GM19099 (cell line): Measurements from ENCODE around the gene PARD3B.

Experiments used
- POLR2A ChIP-seq: IDR thresholded peaks from 3 replicates; pipeline ENCODE4 v1.6.1; 2011; ENCODE audit warnings: low read depth; ENCODE audit not compliant: insufficient read length; ENCODE audit errors: extremely low read depth

PARD3B gene

DNA sequence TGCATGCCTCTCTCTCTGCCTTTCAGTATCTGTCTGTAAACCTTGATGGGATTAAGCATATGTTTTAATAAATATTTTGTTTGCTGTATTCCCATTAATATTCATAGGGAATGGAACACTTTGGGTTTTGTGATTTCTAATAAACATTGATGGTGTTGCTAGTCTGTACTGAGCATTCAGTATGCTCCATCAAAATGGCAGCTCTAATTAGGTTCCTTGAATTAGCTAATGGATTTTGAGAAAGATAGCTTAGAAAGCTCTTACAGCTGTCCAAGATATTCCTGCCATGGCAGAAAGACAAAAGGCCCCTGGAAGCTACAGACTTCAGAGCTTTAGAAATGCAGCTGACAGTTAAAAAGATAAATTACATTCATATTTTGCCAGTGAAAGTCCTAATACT lies 937.8 kb downstream of the PARD3B start:
- TF ChIP-seq POLR2A, result no peak

DNA sequence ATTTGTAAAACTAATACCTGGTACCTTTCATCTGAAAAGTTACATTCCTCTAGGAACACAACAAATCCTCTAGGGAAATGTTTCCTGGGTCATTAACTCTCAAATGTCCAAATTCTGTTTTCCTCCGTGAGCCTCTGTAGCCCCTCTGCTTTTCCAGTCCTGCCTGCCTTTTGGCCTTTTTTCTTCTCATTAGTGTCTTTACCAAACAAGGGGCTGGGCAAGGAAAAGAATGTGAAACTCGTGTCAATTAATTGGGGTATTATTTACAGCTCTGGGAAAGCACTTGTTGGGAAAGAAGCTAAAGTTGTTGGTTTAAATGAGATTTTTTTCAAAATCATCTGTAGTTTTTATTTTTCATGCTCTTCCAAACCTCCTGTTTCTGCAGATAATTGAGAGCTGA lies 938.9 kb downstream of the PARD3B start:
- TF ChIP-seq POLR2A, result no peak

DNA sequence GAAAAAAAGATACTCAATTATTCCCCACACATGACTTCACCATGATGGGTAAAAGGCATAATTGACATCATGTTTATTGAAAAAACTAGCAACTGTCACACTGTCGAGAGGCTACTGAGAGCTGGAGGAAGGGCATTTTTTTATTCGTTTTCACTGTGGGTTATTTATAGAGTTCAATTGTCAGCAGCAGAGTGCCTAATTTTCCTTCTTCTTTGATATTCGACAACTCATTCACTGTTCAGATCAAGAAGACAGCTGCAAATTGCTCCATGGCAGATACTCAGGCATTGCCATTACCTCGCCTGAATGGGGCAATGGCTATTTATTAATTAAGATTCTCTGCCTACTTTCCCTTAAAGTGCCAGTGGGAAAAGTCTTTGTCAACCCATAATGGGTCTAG lies 939.5 kb downstream of the PARD3B start:
- TF ChIP-seq POLR2A, result no peak

DNA sequence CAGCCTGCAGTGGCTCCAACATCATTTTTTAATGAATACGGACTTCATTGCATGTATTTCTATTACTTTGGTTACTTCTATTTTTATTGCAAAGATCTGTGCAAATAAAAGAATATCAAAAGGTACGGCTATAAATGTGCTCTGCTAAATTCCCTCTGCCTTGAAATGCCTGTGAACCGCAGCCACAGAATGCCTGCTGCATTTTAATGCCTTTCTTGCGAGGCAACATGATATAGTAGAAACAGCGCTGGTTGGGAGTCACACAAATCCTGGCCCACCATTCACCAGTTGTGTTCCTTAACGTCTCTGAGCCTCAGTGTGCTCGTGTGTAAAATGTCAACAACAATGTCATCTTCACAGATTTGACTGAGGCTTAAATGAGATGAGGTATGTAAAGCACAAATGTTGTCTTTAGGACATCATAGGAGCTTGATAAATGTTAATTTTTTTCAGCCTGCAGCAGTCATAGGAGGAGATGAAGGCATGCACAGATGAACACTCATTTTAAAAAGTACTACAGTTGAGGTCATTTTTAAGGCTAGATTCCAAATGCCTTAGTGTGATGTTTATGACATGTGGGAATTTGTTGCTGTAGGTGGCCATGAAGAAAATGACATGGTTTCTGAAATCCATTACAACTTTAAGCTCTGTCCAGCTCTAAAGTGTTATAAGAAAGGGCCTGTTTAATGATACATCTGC lies 949.4 kb downstream of the PARD3B start:
- no peak for TF ChIP-seq POLR2A

DNA sequence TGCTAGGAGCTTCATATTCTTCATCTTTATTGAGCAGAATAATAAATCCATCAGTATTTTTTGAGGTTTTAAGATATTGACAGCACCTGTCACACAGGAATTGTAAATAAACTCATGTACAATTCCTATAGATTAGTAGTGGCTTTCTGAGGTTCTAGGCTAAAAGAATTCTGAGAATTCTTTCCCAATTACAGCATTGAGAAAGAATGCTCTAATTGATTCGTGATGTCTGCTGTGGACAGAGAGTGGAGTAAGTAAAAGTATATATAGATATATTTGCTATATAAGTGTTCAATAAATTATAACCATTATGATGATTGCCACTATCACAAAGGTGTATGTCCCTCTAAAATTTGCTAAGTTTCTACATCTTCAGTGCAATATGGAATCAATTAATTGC lies 950.5 kb downstream of the PARD3B start:
- no peak for TF ChIP-seq POLR2A

DNA sequence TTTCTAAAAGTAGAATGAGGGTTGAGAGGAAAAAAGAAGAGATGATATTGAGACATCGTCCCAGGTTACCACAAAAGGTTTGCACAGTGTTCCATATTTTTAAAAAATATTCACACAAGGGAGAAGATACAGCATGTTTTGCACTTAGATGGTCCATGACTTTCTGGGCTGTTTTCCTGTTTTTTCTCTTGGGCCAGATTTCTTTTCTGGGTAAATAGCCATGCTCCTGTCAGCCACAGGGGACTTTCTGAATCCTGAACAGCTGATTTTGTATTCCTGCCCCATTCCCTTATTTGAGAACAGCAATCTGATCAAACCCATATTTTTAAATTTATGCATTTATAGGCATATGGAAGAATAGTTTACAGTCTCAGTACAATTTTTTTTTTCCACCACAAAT lies 951.1 kb downstream of the PARD3B start:
- TF ChIP-seq POLR2A, result no peak

DNA sequence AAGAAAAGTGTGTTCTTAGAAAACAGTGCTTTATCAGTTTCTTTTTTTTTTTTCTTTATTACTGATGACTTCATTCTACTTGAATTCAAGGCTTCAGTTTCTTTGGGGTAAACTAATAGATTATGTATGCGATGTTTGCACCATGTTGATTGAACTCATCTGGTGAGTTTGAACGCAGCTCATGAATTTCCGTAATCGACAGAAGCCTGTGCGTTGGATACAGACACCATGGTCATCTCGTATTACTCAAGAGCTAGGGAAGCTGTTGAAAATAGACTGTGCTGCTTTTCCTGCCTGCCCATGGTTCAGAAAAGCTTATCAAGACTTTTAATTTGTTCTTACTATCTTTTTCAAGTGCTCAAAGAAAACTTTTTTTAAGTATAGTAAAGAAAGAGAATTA lies 951.5 kb downstream of the PARD3B start:
- TF ChIP-seq POLR2A, result no peak

DNA sequence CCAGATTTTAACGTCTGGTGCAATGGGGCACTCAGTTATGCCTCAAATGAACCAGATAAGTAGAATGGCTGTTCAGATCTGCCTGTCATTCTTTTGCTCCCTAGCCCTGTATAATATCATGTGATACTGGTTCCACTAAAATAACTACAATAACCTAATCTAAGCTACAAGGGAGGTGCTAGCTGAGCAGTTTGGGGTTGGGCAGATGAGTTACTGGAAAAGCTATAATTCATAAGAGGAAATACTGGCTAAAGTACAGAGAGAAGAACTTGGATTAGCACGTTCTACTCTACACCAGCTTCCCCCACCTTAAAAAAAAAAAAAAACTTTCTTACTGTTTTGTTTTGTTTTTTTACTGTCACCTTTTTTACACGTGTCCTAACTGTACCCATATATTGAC lies 953.7 kb downstream of the PARD3B start:
- TF ChIP-seq POLR2A, result no peak

DNA sequence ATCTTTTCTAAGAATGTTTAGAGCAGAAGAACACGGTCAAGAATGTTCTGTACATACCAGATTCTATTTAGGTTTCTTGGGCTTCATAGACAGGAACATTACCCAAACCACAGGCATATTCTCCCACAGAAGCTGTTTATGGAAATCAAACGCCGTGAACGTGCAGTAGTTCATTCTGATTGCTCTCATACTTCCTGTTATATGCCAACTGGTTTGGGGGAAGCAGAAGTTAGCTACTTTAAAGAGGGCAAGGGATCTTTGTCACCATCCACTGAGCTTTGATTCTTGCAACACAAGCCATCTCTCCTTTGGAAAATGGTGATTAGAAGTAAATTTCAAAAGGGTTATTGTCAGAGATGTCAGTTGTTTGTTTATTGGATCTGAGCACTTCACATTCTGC lies 954.8 kb downstream of the PARD3B start:
- TF ChIP-seq POLR2A, result no peak

DNA sequence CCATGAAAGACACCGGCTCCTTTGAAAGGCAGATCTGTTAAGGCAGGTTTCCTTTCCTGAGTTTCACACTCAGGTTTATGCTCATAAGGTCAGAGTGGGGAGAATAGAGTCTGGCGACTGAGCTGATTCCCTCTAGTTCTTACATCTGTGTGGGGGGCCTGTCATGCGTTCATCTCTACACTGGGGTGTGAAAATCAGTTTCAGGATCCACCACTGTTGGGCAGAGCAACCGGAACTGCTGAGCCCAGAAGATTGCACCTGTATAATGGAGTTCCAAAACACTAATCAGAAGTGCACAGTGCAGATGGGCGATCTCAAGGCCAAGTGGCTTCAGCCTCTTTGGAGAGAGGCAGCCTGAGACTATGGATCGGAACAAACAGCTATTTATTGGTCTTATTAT lies 955.7 kb downstream of the PARD3B start:
- TF ChIP-seq POLR2A, result no peak

GRCh38 chr2:205501826-205502225 lies 956.6 kb downstream of the PARD3B start:
- no peak for TF ChIP-seq POLR2A

DNA sequence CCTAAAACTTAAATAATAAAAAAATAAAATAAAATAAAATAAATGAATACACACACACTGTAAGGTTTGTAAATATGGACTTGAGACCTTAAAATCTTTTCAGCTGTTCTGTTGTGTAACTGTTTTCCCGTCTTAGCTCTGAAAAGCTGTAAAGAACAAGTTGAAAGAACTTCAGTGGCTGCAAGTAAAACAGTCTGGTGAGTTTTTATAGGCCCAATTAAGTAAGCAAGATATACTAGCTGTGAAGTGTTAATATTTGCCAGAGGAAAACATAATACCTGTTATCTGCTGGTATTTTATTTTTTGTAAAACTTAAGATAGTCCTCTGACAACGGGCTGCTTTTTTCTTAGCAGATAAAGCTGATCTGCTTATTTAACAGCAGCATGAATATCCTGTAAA lies 960.1 kb downstream of the PARD3B start:
- no peak for TF ChIP-seq POLR2A

- no peak for TF ChIP-seq POLR2A
These were observed 964.4 kb downstream of the PARD3B start for GRCh38 chr2:205509655-205510054.

DNA sequence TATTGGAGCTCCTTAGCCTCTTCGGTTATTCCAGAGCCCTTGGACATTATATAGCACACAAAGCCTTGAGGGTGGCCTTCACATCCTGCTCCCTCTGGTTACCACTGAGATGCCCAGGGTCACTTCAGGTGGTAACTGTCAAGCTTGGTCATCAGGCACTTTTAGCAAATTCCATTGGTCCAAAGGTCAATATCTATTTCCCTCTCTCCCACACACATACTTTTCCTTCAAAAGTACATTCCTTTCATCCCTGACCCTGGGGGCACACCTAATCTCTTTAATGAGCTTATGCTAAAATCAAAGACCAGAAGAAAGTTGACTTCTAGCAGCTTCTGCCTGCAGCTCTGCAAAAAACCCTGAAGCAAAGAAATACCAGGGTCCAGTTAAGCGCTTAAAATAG lies 965.1 kb downstream of the PARD3B start:
- TF ChIP-seq POLR2A, result no peak

DNA sequence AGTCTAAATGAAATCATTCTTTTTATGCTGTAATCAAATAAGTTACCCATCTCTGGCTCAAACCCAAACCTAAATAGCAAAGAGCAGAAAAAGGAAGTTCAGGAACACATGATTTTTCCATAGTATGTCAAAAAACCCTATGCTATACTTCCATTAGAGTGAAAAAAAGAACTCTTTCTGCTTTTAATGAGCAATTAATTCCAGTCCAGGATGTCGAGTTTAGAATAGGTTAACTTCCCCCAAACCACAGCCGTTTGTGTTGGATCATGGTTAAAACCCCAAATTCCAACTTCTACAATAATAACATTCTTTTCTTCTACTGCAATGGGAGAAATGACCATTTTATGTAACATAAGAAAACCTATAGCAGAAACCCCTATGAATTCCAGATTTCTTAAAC lies 965.9 kb downstream of the PARD3B start:
- TF ChIP-seq POLR2A, result no peak

DNA sequence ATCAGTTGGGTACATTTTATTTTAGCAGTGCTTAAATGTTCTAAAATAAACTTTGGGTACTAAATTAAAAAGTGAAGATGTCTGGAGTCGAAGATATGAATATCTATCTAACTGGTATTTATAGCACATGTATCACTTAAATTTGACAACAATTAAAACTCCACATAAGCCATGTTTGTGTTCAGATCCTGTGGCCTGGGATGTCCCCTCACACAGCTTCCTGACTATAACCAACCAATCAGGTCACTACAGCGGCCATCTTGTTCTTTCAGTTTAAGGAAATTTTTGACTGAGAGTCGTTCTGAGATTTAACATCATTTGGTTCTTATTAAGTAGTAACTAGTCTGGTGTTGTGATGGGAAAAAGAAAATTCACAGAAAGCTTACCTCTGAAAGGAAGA lies 966.4 kb downstream of the PARD3B start:
- TF ChIP-seq POLR2A, result no peak

GRCh38 chr2:205520311-205520710 lies 975.0 kb downstream of the PARD3B start:
- no peak for TF ChIP-seq POLR2A

- no peak for TF ChIP-seq POLR2A
These were observed 979.4 kb downstream of the PARD3B start for GRCh38 chr2:205524656-205525055.

DNA sequence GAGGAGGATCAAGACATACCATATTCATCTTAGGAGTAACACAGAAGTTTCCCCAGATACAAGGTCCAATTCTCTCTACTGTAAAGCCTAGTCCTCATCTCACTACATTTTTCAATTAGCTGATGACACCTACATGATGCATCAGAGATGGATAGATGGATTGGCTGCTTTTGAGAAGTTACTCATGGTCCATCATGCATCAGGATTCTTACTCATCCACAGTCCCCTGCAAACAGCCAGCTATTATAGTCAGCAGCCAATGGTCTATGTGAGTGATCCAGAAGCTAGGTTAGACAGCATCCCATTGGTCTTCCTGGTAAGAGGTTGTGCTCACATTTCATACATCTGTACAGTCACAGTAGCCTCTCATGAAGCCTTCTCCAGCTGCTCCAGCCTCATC lies 982.5 kb downstream of the PARD3B start:
- no peak for TF ChIP-seq POLR2A
